ENCODE measurements around the gene TRPM2.

Gene TRPM2

DNA sequence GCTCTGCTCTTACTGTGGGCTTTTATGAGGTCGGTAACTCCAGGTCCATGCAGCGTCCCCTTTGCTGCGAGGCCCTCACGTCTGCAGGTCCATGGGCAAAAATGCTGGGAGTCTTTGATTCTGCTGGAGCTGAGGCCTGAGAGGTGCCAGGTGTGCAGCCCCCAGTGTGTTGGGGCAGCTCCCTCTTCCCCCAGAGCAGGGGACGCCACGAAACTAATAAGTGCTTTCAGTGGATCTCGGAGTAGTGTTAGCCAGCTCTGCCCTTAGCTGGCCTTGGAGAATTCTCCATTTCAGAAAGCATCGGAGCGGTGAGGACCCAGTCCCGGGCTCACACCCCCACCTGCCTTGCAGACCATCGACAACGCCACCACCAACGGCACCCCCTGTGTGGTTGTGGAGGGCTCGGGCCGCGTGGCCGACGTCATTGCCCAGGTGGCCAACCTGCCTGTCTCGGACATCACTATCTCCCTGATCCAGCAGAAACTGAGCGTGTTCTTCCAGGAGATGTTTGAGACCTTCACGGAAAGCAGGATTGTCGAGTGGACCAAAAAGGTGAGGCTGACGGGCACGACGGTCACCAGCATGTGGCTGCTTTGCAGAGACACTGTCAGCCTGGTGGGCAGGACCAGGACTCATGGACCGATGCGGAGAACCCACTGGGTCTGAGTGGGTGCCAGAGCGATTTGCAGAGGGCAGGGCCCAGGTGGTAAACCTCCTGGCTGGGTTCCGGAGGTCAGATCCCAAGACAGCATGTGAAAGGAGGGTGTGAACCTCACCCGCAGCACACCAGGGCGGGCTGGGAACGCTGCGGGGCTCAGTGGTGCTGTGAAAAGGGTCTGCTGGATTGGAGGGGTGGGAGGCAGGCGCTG lies 25.5 kb downstream of the TRPM2 start:
- no peak overlapping the region for H3K27ac ChIP-seq
- TF ChIP-seq ZFX (IDR thresholded peaks at IDR 0.05; ENCODE audit: borderline replicate concordance), result no peak
- TF ChIP-seq, protein P1, sequence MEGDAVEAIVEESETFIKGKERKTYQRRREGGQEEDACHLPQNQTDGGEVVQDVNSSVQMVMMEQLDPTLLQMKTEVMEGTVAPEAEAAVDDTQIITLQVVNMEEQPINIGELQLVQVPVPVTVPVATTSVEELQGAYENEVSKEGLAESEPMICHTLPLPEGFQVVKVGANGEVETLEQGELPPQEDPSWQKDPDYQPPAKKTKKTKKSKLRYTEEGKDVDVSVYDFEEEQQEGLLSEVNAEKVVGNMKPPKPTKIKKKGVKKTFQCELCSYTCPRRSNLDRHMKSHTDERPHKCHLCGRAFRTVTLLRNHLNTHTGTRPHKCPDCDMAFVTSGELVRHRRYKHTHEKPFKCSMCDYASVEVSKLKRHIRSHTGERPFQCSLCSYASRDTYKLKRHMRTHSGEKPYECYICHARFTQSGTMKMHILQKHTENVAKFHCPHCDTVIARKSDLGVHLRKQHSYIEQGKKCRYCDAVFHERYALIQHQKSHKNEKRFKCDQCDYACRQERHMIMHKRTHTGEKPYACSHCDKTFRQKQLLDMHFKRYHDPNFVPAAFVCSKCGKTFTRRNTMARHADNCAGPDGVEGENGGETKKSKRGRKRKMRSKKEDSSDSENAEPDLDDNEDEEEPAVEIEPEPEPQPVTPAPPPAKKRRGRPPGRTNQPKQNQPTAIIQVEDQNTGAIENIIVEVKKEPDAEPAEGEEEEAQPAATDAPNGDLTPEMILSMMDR (IDR thresholded peaks at IDR 0.05), result no peak

DNA sequence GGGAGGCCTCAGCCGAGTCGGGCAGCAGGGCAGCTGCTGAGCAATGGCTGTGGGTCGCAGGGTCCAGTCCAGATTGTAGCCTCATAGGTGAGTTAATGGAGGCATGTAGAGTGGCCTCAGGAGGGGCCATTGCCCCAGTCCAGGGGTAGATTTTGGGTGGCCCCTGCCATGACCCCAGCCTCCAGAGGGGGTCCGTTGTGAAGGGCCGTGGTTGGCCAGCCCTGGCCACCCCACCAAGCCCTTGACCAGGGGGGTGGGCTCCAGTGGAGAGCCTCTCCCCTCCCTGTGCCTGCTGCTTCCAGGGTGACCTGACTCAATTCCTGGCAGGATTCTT lies 26.1 kb downstream of the TRPM2 start:
- no peak overlapping the region for H3K27ac ChIP-seq
- TF ChIP-seq, protein P1 (IDR thresholded peaks at IDR 0.05), result no peak
- TF ChIP-seq ZFX (IDR thresholded peaks at IDR 0.05; ENCODE audit: borderline replicate concordance), result no peak

DNA sequence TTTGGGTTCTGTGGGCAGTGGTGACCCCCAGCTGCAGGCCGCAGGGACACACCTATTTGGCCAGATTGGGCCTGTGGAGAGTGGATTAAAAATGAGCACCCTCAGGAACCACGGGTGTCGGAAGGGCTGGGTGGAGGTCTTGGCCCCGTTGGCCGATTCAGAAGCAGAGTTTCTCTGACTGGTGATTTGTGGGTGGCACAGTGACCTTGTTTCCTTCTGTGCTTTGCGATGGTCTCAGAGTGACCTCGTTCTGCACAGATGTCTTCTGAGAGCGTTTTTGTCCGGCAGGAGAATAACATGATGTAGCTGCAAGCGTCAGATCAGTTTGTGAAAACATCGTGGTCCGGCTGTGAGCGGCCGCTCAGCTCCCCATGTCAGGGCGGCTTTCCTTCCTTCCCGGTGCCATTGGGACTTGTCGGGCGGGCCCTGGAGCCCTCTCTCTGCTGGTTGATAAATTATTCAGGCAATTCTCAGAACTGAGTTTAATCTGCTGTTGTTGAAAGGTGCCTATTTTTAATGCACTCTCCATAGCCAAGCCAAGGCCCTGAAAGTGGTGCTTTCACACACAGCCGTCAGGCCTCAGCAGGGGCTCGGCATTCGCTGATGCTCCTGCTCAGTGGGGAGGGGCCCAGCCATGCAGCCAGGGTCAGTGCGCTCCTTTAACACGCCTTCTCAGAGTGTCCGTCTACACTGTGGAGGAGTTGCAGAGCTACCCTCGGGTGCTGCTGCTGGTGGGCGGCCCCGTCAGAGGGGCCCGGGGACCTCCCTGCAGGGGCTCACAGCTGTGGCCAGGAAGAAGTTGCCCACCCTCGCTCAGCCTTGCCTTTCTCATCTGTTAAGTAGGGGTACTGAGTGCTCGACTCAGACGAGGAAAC lies 26.8 kb downstream of the TRPM2 start:
- H3K27ac ChIP-seq, result no peak overlapping the region
- TF ChIP-seq, protein P1 (IDR thresholded peaks at IDR 0.05), result no peak
- no peak for TF ChIP-seq ZFX (IDR thresholded peaks at IDR 0.05; ENCODE audit: borderline replicate concordance)

DNA sequence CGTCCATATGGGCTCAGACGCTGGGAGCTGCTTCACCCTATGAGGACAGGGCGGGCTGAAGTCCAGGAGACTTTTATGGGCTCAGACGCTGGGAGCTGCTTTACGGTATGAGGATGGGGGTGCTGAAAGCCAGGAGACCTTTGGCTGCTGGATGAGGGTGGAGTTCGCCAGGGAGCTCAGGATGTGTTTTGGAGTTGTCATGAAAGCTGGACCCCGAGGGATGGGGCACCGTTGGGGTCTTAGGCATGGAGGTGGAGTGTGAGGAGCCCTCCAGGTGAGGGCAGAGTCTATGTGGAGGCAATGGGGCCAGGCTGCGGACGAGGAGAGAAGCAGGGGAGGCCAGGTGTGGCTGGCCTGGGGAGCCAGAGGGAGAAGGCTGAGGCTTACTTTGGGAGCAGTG lies 27.5 kb downstream of the TRPM2 start:
- H3K27ac ChIP-seq, result no peak overlapping the region
- TF ChIP-seq, protein P1 (IDR thresholded peaks at IDR 0.05), result no peak
- no peak for TF ChIP-seq ZFX (IDR thresholded peaks at IDR 0.05; ENCODE audit: borderline replicate concordance)

DNA sequence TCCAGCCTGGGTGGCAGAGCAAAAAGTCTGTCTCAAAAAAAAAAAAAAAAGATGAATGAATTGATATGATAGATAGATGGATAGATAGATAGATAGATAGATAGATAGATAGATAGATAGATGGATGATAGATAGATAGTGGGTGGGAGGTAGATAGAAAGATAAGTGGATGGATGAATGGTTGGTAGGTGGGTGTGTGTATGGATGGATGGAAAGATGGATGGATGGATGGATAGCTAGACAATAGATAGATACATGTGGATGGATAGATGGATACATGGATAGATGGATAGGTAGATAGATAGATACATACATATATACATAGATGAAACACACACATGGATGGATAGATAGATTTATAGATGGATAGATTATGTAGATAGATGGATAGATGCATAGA lies 28.5 kb downstream of the TRPM2 start:
- no peak overlapping the region for H3K27ac ChIP-seq
- no peak for TF ChIP-seq ZFX (IDR thresholded peaks at IDR 0.05; ENCODE audit: borderline replicate concordance)
- TF ChIP-seq, protein P1 (IDR thresholded peaks at IDR 0.05), result no peak

DNA sequence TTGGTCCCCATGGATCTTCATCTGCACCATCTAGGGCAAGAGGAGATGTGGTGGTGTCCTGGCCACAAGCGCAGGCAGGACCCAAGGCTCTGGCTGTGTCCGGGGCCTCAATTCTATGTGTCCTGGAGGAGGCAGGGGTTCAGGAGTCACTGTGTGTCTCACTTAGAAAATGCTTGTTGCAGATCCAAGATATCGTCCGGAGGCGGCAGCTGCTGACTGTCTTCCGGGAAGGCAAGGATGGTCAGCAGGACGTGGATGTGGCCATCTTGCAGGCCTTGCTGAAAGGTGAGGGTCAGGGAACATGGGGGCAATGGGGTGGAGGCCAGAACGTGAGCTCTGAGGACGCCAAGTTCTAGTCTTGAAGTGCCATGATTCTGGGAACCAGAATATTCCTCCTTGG lies 29.1 kb downstream of the TRPM2 start:
- H3K27ac ChIP-seq, result no peak overlapping the region
- TF ChIP-seq ZFX (IDR thresholded peaks at IDR 0.05; ENCODE audit: borderline replicate concordance), result no peak
- TF ChIP-seq, protein P1 (IDR thresholded peaks at IDR 0.05), result no peak

DNA sequence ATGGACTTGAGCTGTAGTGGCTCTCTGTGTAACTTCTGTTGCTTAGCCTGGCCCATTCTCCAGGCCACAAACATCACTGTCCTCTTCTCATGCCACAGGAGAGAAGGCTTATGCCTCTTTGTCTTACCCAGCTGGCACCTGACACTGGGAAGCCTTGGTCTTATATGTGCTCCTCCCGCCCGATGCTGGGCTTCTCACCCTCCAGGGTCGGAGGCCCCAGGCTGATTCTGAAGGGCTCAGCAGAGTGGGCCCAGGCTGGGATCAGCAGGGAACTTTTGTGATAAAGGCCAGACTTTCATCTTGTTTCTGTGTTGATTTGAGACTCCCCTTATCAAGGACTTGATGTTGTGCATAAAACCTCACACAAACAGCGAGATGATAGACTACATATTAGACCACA lies 29.8 kb downstream of the TRPM2 start:
- no peak overlapping the region for H3K27ac ChIP-seq
- TF ChIP-seq, protein P1 (IDR thresholded peaks at IDR 0.05), result no peak
- no peak for TF ChIP-seq ZFX (IDR thresholded peaks at IDR 0.05; ENCODE audit: borderline replicate concordance)
